PC-9 (cell line): Measurements from ENCODE around the gene PBX3. TPM values are rescaled to one million over a fixed set of nuclear protein-coding genes. Genes with fewer than 3 reads are reported as not detected.

Source experiments
- BruUV-seq: library from RNA; stranded (reverse); fragments of 400-500 nt; replicated peaks from 2 replicates; lab custom pipeline; 2021; lab: Mats Ljungman, UMichigan
- CTCF ChIA-PET: fragments of 300-600 bp; sonication (Branson Sonifier 250); formaldehyde crosslinking; loops from one replicate; lab custom pipeline; 2022; ENCODE audit warnings: antibody characterized with exemption; lab: Charles Lee
- POLR2A ChIA-PET: fragments of 300-600 bp; sonication (Branson Sonifier 250); formaldehyde crosslinking; loops from one replicate; lab custom pipeline; 2022; ENCODE audit warnings: antibody characterized with exemption; ENCODE audit not compliant: unreplicated experiment; lab: Charles Lee
- DNase-seq, 2 experiments: peaks; one replicate each; pipeline versions ENCODE4 v3.0.0 to v3.0.0-alpha.2; 2015 to 2022; ENCODE audit warnings: mixed read lengths in 1 of 2
- H2AFZ ChIP-seq: fragments of 200-600 bp; sonication (generic); 2 replicates; pipeline ENCODE4 v1.8.1; 2017; ENCODE audit warnings: antibody characterized with exemption
- H3F3A ChIP-seq: fragments of 200-600 bp; sonication (generic); 2 replicates; pipeline ENCODE4 v1.8.1; 2017; ENCODE audit warnings: antibody characterized with exemption, mild to moderate bottlenecking, low read depth; ENCODE audit not compliant: insufficient read depth
- H3K27ac ChIP-seq: fragments of 200-600 bp; sonication (generic); 2 replicates; pipeline ENCODE4 v1.6.1; 2016; ENCODE audit warnings: mixed run types
- H3K27me3 ChIP-seq: fragments of 200-600 bp; sonication (generic); 2 replicates; pipeline ENCODE4 v1.6.1; 2016; ENCODE audit warnings: low read depth, mixed run types; ENCODE audit not compliant: insufficient read depth
- H3K36me3 ChIP-seq: fragments of 200-600 bp; sonication (generic); 2 replicates; pipeline ENCODE4 v1.6.1; 2016; ENCODE audit warnings: low read depth, mixed run types
- H3K4me1 ChIP-seq: fragments of 200-600 bp; sonication (generic); replicated peaks from 2 replicates; pipeline ENCODE4 v1.6.1; 2016; ENCODE audit warnings: mixed run types; ENCODE audit not compliant: insufficient read depth
- H3K4me2 ChIP-seq: fragments of 200-600 bp; sonication (generic); 2 replicates; pipeline ENCODE4 v1.6.1; 2017; ENCODE audit warnings: mixed run types
- H3K4me3 ChIP-seq: fragments of 200-600 bp; sonication (generic); 2 replicates; pipeline ENCODE4 v1.6.1; 2016; ENCODE audit warnings: mixed run types
- H3K79me2 ChIP-seq: fragments of 200-600 bp; sonication (generic); 2 replicates; pipeline ENCODE4 v1.6.1; 2017; ENCODE audit warnings: low read depth, mixed run types
- H3K9me2 ChIP-seq: fragments of 200-600 bp; sonication (generic); 2 replicates; pipeline ENCODE4 v1.8.1; 2017; ENCODE audit warnings: mild to moderate bottlenecking; ENCODE audit not compliant: insufficient read depth
- H3K9me3 ChIP-seq: fragments of 200-600 bp; sonication (generic); 2 replicates; pipeline ENCODE4 v1.8.1; 2016; ENCODE audit warnings: low read depth; ENCODE audit not compliant: insufficient read depth
- H4K20me1 ChIP-seq: fragments of 200-600 bp; sonication (generic); 2 replicates; pipeline ENCODE4 v1.8.1; 2017; ENCODE audit not compliant: insufficient read depth
- EZH2 ChIP-seq: fragments of 200-600 bp; sonication (generic); IDR thresholded peaks from 2 replicates; pipeline ENCODE4 v1.8.0; 2017; ENCODE audit warnings: antibody characterized with exemption, low read depth
- intact Hi-C: fragments of 100-400 bp; cut with micrococcal nuclease; formaldehyde crosslinking; loops from one replicate; pipeline ENCODE4 v1.10.0; 2022; ENCODE audit not compliant: unreplicated experiment
- total RNA-seq: library from RNA; stranded (reverse); gene quantifications from 2 replicates; pipeline ENCODE4 v1.2.3, GENCODE V29; 2021
- TF ChIP-seq, protein P1 (sequence below): fragments of 200-600 bp; sonication (generic); conservative IDR thresholded peaks from 2 replicates; pipeline ENCODE4 v1.6.1; 2017; ENCODE audit warnings: mixed run types, antibody characterized with exemption, mild to moderate bottlenecking, moderate library complexity

The PBX3 gene
- total RNA-seq, 1 experiment from 2014 or later, result 18.3 TPM

DNA sequence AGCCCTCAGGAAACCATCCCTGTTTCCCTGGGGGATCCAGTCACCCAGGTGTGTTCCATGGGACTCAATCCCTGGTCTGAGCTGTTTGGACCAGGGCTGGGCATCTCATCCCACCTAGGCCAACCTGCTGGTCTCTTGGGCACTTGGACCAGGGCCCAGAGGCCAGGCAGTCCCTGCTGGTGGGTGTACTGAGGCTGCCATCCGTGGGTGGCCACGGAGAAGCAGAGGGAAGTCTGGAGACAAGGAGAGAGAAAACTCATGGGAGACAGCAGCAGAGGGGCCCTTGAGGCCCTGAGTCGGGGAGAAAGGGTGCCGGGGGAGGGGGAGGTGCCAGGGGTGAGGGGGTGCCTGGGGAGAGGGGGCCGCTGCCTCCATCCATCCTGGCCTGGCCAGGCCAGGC, 247.8 kb downstream of the PBX3 start:
- Histone ChIP-seq H3K79me2 (no peaks in the 10 kb centered on the region), H3K4me2 (no peak overlapping the region), H3K9me2 (no peaks in the 10 kb centered on the region), H3F3A (no peaks in the 10 kb centered on the region), H3K9me3 (no peaks in the 10 kb centered on the region), H3K36me3 (no peaks in the 10 kb centered on the region), H3K27me3 (peaks cover 21% of the 10 kb centered on the region; the same call in 1 of the 2 replicates), H2AFZ (no peak overlapping the region), H3K27ac (no peak overlapping the region), H4K20me1 (no peaks in the 10 kb centered on the region), H3K4me1 (no peaks in the 10 kb centered on the region), H3K4me3 (no peak overlapping the region)
- DNase-seq, result no peak
- TF ChIP-seq EZH2, result no peak
- TF ChIP-seq, protein P1, sequence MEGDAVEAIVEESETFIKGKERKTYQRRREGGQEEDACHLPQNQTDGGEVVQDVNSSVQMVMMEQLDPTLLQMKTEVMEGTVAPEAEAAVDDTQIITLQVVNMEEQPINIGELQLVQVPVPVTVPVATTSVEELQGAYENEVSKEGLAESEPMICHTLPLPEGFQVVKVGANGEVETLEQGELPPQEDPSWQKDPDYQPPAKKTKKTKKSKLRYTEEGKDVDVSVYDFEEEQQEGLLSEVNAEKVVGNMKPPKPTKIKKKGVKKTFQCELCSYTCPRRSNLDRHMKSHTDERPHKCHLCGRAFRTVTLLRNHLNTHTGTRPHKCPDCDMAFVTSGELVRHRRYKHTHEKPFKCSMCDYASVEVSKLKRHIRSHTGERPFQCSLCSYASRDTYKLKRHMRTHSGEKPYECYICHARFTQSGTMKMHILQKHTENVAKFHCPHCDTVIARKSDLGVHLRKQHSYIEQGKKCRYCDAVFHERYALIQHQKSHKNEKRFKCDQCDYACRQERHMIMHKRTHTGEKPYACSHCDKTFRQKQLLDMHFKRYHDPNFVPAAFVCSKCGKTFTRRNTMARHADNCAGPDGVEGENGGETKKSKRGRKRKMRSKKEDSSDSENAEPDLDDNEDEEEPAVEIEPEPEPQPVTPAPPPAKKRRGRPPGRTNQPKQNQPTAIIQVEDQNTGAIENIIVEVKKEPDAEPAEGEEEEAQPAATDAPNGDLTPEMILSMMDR, result no peak
- intact Hi-C loops, result no loop called here
- no TSS peak for BruUV-seq
- ChIA-PET CTCF (no interaction called here), POLR2A (no interaction called here)

DNA sequence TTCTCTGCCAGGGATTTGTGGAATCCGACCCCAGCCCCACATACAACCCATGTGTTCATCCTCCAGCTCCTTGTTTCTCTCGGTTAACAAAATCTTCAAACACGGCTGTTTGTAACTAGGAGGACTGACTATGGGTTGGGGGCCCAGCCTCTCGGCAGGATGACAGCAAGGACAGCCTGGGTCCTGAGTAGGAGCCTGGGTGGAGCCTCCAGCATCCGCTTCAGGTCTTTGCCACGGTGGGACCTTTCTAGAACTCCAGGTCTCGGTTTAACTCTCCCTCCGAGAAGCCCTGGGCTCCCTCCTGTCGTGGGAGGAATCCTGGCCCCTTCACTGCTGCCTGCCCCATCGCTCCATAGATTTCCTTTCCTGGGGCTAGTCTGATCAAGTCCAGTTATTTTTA, 248.5 kb downstream of the PBX3 start:
- Histone ChIP-seq H3K9me3 (no peaks in the 10 kb centered on the region), H3K79me2 (no peaks in the 10 kb centered on the region), H2AFZ (no peak overlapping the region), H3F3A (no peaks in the 10 kb centered on the region), H3K4me3 (no peak overlapping the region), H3K4me1 (no peaks in the 10 kb centered on the region), H4K20me1 (no peaks in the 10 kb centered on the region), H3K36me3 (no peaks in the 10 kb centered on the region), H3K27me3 (peaks cover 21% of the 10 kb centered on the region; the same call in 1 of the 2 replicates), H3K27ac (no peak overlapping the region), H3K4me2 (no peak overlapping the region), H3K9me2 (no peaks in the 10 kb centered on the region)
- CTCF ChIA-PET, result no interaction called here
- BruUV-seq, result no TSS peak
- TF ChIP-seq, protein P1, result no peak
- TF ChIP-seq EZH2, result no peak
- DNase-seq, result no peak
- POLR2A ChIA-PET, result no interaction called here
- intact Hi-C loops, result no loop called here

GRCh38 chr9:125996791-125997190, 249.6 kb downstream of the PBX3 start:
- Histone ChIP-seq H3K27me3 (peaks cover 21% of the 10 kb centered on the region; the same call in 1 of the 2 replicates), H3K9me2 (no peaks in the 10 kb centered on the region), H3K4me2 (no peak overlapping the region), H3F3A (no peaks in the 10 kb centered on the region), H3K27ac (no peak overlapping the region), H3K4me3 (no peak overlapping the region), H3K36me3 (no peaks in the 10 kb centered on the region), H2AFZ (no peak overlapping the region), H3K79me2 (no peaks in the 10 kb centered on the region), H4K20me1 (no peaks in the 10 kb centered on the region), H3K4me1 (no peaks in the 10 kb centered on the region), H3K9me3 (no peaks in the 10 kb centered on the region)
- ChIA-PET POLR2A (no interaction called here), CTCF (no interaction called here)
- no TSS peak for BruUV-seq
- intact Hi-C loops, result no loop called here
- DNase-seq, result no peak
- TF ChIP-seq, protein P1, result no peak
- no peak for TF ChIP-seq EZH2
